HG02943 (cell line): ENCODE measurements around the gene MBD6.
"Not testable (repeated sequence)": the region's sequence is repeated elsewhere in the genome, so short reads cannot be mapped to it uniquely, and the experiment has no call there.

Experiments used
- ATAC-seq: cut with Tn5 transposase; IDR thresholded peaks from one replicate; pipeline ENCODE4 v1.9.1; 2021; ENCODE audit warnings: mild to moderate bottlenecking, low read depth, moderate library complexity; ENCODE audit not compliant: unreplicated experiment

MBD6 gene

GRCh38 chr12:57487597-57488401 lies 34.8 kb upstream of the MBD6 start, which contains the start of gene MARS1:
Gene MARS1 (plus strand): TSS chr12:57488068. CDS start chr12:57488091, 23 bp downstream.
- peak; percentile 98 for ATAC-seq

DNA sequence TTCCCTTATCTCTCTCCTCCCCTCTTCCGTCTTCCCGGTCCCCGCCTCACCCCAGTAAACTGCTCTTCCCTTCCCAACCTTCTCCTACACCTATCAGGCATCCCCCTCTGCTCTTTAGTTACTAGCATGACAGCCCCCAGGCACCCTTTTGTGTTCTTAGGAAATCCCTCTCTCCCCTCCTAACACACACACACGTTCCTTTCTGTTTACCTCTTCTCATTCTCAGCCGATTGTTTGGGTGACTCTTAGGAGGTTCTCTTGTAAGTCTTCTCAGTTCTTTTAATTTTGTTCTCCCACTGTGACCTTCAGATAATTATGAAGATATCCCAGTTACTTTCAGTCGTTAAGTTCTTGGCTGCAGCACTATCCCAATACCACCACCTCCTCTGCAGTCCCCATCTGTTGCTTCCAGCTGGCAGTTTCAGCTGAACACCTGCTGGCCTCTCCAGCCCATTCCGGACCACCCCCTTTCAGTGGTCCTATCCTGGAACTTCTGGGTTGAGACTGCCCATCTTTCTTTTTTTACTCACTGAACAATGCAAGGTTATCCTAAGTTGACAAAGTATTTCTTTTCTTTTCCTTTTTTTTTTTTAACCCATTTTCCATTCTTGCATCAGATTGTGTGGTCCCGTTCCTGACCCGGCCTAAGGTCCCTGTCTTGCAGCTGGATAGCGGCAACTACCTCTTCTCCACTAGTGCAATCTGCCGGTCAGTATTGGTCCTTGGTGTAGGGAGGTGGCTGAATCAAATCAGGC lies 34.0 kb upstream of the MBD6 start:
- ATAC-seq = no peak

DNA sequence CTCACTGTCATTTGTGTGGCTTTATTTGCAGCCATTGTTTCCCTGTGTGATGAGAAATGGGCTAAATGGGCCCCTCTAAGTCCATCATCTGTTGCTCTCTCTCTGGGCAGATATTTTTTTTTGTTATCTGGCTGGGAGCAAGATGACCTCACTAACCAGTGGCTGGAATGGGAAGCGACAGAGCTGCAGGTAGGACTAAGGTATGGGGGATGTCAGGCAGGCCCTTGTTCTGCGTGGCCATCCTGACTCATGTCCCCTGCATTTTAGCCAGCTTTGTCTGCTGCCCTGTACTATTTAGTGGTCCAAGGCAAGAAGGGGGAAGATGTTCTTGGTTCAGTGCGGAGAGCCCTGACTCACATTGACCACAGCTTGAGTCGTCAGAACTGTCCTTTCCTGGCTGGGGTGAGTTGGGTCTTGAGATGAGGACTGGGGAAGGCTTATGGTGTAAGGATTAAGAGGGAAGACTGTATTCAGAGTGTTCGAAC lies 33.4 kb upstream of the MBD6 start:
- no peak for ATAC-seq

DNA sequence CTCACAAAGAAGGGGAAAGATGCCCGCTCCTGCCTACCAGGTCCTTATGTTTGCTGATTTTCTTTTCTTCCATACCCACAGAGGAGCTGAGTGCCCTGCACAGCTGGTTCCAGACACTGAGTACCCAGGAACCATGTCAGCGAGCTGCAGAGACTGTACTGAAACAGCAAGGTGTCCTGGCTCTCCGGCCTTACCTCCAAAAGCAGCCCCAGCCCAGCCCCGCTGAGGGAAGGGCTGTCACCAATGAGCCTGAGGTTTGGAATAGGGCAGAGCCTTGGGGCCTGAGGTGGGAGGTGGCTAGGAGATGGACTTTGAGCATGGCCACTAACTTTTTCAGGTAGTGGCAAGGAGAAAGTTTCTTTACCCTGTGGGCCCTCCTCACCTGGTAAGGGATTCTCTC lies 32.5 kb upstream of the MBD6 start:
- no peak for ATAC-seq

DNA sequence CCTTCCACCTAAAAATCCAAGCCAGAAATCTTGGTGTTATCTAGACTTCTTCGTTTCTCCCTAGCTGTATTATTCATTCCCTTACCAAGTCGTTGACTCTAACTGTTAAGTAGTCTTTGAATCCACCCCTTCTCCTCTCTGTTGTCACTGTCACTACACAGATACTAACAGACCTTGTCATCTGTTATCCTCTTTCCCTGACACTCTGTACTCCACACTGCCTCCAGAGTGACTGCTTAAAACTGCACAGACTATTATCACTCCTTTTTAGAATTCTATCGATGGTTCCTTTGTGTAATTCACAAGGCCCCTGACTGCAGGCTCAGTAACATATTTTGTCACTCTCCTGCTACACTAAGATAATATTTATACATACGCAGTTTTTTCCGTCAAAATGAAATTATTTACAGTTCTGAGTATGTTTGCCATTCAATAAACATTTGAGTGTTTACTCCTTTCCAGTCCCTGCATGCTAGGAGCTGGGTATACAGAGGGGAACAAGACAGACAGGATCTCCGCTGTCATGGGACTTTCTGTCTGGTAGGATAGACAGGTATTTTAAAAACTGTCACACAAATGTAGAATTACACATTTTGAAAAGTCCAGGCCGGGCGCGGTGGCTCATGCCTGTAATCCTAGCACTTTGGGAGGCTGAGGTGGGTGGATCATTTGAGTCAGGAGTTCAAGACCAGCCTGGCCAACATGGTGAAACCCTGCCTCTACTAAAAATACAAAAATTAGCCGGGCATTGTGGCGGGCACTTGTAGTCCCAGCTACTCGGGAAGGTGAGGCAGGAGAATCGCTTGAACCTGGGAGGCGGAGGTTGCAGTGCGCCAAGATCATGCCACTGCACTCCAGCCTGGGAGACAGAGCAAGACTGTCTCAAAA lies 31.0 kb upstream of the MBD6 start:
- ATAC-seq = no peak

GRCh38 chr12:57495051-57495701 lies 27.4 kb upstream of the MBD6 start:
- not testable (repeated sequence) for ATAC-seq

DNA sequence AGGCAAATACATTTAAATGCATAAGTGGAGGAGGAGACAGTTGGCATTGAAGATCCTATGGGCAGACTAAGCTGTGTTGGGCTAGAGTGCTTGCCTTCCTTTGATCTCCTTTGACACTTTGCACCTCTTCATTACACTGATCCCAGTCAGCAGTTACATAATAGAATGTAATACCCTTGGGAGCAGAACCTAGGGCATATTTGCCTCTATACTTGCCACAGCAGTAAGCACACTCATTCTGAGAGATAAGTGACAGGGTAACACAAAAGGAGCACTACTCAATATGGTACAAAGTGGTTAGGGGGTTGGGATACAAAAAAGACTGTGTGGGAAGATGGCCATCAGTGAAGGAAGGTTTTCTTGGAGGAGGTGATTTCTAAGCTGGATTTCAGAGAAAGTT lies 25.8 kb upstream of the MBD6 start:
- ATAC-seq = no peak

DNA sequence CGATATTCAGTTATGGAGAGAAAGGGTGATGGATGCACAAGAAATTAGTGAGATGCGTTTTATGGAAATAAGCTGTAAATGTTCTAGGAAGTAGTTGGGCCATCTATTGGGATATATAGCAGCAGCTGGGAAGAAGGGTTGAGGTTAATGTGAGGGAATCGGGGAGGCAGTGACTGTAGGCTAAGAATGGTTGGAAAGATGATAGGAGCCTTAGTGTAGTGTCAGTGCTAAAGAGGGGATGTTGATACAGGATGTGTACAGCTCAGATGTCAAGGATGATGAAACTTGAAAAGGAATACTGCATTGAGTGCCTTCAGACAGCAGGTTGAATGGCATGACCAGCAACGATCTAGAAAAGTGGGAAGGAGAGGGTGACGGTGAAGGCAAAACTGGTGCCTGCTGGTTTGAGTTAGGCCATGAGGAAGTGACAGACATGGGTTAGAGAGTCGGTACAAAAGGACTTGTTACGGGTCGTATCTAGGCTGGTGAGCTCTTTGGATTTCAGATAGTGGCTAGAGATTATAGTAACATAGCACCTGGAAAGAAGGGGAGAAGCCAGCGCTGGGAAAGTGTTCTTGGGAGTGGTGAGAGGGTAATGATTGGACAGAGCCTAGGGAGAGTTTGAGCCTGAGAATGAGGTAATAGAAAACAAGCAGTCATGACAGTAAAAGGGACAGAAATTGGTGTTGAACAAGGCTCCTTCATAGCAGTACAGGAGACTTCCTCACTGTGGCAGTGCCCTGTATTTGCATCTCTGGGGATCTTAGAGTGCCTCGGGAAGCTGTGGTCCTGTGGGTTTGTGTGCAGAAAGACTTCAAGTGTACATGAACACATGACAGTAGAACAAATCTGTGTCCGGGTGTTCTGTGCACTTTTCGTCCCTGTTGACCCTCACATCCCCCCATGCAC lies 25.1 kb upstream of the MBD6 start:
- ATAC-seq = no peak

GRCh38 chr12:57498132-57498502 lies 24.5 kb upstream of the MBD6 start:
- no peak for ATAC-seq

GRCh38 chr12:57498571-57498970 lies 24.1 kb upstream of the MBD6 start:
- ATAC-seq = no peak

DNA sequence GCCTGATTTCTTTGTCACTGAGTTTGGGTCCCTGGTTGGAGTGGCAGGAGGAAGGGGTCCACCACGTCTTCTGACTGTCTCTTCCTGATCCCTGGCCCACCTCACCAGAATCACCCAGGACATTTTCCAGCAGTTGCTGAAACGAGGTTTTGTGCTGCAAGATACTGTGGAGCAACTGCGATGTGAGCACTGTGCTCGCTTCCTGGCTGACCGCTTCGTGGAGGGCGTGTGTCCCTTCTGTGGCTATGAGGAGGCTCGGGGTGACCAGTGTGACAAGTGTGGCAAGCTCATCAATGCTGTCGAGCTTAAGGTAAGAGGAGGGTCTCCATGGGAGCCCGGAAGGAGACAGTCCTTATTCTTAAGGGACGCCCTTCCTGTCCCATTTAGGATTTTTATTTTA lies 22.4 kb upstream of the MBD6 start:
- ATAC-seq = no peak

- not testable (repeated sequence) for ATAC-seq
These were observed 20.2 kb upstream of the MBD6 start for GRCh38 chr12:57502311-57502969.

DNA sequence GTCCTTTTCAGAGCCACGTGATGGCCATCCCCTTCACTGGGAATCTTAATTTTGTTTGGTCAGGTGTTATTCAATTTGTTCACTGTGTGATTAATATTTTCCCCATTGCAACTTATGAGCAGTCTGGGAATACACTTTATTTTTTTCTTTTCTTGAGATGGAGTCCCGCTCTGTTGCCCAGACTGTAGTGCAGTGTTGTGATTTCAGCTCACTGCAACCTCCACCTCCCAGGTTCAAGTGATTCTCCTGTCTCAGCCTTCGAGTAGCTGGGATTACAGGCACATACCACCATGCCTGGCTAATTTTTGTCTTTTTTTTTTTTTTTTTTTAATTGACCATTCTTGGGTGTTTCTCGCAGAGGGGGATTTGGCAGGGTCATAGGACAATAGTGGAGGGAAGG lies 16.1 kb upstream of the MBD6 start:
- not testable (repeated sequence) for ATAC-seq

DNA sequence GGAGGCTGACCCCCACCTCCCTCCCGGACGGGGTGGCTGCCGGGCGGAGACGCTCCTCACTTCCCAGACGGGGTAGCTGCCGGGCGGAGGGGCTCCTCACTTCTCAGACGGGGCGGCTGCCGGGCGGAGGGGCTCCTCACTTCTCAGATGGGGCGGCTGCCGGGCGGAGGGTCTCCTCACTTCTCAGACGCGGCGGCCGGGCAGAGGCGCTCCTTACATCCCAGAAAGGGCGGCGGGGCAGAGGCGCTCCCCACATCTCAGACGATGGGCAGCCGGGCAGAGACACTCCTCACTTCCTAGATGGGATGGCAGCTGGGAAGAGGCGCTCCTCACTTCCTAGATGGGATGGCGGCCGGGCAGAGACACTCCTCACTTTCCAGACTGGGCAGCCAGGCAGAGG lies 14.8 kb upstream of the MBD6 start:
- not testable (repeated sequence) for ATAC-seq

DNA sequence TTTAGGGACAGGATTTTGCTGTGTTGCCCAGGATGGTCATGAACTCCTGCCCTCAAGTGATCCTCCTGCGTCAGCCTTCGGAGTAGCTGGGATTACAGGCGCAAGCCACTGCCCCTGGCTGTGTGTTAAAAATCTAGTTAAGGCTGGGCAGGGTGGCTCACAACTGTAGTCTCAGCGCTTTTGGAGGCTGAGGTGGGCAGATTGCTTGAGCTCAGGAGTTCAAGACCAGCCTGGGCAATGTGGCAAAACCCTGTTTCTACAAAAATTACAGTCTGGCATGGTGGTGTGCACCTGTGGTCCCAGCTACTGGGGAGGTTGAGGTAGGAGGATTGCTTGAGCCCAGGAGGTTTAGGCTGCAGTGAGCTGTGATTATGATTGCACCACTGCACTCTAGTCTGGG lies 11.5 kb upstream of the MBD6 start:
- no peak for ATAC-seq

DNA sequence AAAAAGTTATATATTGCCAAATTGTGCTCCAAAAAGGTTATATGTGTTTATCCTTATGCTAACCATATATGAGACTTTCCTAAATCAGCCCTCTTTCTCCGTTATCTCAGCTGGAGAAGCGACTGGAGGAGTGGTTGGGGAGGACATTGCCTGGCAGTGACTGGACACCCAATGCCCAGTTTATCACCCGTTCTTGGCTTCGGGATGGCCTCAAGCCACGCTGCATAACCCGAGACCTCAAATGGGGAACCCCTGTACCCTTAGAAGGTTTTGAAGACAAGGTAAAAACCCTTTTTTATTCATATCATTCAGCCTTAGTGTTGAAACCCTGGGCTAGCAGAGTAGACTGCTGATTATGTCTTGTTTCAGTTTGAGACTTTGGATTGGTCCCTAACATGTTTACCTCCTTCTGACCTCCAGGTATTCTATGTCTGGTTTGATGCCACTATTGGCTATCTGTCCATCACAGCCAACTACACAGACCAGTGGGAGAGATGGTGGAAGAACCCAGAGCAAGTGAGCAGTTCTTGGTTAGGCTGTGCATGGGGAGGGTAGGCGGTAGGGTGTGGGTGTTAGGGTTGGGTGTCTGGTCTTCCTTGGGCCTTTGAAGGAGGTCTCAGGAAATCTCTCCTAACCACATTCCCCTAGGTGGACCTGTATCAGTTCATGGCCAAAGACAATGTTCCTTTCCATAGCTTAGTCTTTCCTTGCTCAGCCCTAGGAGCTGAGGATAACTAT lies 10.9 kb upstream of the MBD6 start:
- ATAC-seq = no peak

DNA sequence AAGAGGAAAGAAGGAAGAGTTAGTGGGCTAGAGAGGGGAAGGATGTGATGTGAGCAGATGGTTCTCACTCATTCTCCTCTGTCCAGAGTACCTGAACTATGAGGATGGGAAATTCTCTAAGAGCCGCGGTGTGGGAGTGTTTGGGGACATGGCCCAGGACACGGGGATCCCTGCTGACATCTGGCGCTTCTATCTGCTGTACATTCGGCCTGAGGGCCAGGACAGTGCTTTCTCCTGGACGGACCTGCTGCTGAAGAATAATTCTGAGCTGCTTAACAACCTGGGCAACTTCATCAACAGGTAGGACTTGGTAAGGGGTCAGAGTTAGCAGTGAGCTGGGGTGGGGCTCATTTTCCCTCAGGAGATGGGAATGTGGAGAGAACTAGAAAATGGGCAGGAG lies 10.0 kb upstream of the MBD6 start:
- ATAC-seq = no peak

DNA sequence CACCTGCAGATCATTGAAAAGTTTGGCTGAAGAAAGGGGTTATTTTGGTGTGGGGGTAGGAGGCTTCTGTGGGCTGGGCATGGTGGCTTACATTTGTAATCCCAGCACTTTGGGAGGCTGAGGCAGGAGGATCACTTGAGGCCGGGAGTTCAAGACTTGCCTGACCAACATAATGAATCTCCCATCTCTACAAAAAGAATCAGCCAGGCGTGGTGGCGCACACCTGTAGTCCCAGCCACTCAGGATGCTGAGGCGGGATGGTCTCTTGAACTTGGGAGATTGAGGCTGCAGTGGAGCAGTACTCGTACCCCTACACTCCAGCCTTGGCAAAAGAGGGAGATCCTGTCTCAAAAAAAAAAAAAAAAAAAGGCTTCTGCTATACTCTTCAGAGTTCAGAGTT lies 9.4 kb upstream of the MBD6 start:
- no peak for ATAC-seq
